Adrenal gland (tissue), 5 donors: ENCODE data around the gene GPC5.

Source experiments
- POLR2A ChIP-seq, 2 donors: fragments of 450-650 bp; IDR thresholded peaks; one replicate each; pipeline ENCODE4 v1.6.1; 2017; ENCODE audit warnings: antibody characterized with exemption in 2 of 2, mild to moderate bottlenecking in 2 of 2, moderate library complexity in 1 of 2
- TF ChIP-seq, protein P1 (sequence below), 6 experiments: fragments of 450-650 bp in 4 of 6; fragments of 200-600 bp in 2 of 6; sonication (generic) in 1 of 6; IDR thresholded peaks; 1 replicate in 5 of 6; 2 replicates in 1 of 6; pipeline versions ENCODE4 v1.5.1 to v1.8.0; 2016 to 2021; ENCODE audit warnings: antibody characterized with exemption in 6 of 6, mild to moderate bottlenecking in 2 of 6, moderate library complexity in 1 of 6
- donor health status: DM: no; HTN: no; CAD: no.

DNA sequence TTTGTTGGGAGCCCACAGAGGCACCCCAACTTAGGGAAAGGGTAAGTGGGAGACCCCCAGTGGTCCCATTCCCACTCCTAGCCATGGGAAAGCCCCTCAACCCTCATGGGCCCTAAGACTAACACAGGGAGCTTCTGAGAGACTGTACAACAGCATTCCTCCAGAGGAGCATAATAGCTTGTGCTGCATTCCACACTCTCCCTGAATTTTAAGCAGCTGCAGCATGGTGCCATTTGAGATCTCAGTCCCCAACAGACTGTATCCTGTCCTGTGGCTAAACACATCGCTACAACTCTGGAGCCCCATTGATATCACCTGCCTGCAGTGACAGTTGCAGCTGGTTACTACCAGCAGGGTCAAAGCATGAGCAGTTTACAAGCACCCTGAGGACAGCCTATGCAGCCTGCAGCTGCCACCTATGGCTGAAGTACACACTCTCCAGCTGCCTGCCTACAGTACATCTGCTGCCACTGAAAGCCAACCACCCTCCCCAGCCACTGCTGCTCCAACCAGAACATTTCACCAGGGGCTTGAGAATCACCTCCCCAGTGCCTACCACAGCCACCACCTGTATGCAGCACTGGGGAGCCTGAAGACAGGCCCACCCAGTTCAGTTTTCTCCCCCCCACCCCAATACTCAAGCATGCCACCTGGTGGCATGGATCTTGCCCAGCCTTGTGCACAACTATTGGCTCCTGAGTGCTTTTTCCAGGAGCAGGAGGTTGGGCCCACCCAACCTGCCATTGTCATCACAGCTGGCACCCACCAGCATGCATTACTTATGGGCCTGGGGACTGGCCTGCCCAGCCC is 557.3 kb downstream of the GPC5 start:
- TF ChIP-seq, protein P1, sequence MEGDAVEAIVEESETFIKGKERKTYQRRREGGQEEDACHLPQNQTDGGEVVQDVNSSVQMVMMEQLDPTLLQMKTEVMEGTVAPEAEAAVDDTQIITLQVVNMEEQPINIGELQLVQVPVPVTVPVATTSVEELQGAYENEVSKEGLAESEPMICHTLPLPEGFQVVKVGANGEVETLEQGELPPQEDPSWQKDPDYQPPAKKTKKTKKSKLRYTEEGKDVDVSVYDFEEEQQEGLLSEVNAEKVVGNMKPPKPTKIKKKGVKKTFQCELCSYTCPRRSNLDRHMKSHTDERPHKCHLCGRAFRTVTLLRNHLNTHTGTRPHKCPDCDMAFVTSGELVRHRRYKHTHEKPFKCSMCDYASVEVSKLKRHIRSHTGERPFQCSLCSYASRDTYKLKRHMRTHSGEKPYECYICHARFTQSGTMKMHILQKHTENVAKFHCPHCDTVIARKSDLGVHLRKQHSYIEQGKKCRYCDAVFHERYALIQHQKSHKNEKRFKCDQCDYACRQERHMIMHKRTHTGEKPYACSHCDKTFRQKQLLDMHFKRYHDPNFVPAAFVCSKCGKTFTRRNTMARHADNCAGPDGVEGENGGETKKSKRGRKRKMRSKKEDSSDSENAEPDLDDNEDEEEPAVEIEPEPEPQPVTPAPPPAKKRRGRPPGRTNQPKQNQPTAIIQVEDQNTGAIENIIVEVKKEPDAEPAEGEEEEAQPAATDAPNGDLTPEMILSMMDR (IDR thresholded peaks at IDR 0.05): no peak
- no peak for TF ChIP-seq POLR2A (IDR thresholded peaks at IDR 0.05)
